ENCODE measurements around the gene INPP5A.
"Not testable (repeated sequence)": the region's sequence is repeated elsewhere in the genome, so short reads cannot be mapped to it uniquely, and the experiment has no call there.

The INPP5A gene

DNA sequence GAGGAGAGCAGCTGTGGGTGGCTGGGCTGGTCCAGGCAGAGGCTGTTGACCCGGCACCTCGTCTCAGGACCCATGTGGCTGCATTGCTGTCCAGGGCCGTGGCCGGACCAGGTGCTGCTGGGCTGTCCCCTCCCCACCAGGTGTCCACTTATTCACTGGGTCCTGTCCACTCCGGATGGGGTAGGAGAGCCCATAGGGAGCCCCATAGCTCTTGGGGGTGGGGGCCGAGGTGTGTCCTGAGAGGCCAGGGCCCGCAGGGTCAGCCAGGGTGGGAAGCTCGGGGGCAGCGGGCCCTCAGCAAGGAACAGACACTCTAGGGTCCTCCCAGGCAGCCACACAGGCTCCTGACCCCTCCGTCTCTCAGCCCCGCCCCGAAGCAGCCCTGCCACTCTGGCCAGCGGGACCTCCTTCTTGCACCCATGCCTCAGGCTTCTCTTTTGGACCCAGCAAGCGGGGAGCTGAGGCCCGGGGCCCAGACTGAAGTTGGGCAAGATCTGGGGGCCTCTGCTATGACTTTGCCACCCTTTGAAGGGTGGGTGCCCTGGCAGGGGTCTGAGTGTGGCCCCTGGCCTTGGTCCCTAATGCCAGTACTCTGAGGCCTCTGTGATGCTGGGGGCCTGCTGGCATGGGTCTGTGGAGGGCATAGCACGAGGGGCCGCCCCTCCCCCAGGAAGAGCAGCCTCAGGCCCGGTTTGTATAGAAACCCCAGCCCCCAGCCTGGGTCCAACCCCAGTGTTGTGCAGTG is 162.0 kb downstream of the INPP5A start:
- DNase-seq: no peak

DNA sequence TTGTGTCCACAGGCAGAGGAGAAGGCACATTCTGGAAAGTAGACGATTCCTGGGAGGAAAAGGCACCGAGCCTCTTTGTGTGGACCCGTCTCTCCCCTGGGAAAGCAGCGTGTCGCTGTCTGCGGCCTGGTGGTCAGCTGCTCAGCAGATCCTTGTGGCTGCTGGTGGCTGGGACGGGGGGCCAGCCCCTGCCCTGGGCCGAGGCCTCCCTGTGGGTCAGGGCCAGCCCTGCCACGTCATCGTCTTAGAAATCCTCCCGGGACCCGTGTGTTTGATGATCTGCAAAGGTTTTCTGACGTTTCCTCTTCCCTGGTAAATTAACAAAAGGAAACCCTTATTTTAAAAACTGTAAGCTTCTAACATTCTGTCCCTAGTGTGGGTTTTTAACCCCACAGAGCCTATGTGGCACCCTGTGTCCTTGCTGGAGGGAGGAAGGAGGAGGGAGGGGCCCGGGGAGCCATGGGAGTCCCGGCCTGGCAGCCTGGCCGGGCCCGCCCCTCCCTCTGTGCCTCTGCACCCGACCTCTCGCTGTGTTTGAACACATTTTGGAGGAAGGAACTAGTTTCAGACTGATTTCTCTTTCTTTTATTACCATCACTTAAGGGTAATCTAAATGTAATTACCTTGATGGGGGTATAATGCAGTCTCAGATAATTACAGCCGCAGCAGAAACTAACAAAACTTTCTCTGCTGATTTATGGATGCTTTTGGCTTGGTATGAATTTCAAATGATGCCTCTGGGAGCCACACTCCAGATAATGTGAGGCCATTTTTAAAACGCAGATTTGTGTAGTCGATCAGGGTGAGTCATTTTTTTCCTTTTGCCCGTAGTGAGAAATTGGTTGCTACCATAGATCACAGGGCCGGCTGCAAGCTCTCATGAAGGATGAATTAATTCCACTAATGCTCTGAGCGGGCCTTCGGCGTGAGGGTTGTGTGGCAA is 162.8 kb downstream of the INPP5A start:
- DNase-seq: no peak

DNA sequence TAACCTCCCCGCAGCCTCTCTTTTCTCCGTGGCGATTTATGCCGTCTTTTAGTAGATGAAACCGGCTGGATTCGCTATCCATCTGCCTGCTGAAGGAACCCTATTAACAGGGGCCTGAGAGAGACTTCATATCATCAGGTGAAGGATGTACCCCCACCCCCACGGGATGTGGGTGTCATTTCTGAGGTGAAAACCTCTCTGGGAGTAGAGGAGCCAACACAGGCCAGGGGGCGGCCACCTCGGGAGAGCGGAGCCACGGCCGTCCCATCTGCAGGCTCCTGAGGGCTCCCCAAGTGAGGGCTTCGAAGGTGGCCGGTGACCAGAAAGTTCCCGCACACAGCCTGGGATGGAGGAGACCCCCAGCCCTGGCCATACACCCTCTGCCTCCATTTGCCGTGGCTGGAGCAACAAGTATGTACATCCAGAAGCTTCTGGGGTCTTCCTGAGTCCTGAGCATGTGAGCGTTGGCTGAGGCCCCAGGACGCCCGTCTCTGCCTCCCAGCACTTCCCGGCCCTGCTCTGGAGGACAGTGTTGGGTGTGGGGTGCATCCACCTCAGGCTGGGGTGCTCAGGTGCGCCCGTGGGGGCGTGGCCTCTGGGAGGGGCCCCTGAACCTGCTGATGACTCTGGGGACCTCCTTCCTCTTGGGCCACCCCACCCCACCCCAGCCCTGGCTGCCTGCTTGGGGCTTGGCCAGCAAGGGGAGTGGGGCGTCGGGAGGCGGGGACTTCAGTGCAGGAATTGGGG is 163.7 kb downstream of the INPP5A start:
- DNase-seq: no peak

DNA sequence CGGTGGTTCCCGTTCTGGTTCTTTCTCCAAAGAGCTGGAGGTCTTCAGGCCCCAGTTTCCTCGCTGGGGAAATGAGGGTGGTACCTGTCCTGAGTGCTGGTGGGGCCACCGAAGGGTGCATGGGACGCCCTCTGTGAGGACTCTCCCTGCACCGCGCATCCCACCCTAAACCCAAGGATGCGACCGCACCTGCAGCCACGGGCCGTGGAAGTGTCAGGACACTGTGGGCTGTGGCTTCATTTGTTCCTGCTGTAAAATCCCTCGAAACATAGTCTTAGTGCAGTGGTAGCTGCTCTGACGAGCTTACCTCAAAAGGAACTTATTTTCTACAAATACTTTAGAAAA is 164.2 kb downstream of the INPP5A start:
- DNase-seq: no peak

DNA sequence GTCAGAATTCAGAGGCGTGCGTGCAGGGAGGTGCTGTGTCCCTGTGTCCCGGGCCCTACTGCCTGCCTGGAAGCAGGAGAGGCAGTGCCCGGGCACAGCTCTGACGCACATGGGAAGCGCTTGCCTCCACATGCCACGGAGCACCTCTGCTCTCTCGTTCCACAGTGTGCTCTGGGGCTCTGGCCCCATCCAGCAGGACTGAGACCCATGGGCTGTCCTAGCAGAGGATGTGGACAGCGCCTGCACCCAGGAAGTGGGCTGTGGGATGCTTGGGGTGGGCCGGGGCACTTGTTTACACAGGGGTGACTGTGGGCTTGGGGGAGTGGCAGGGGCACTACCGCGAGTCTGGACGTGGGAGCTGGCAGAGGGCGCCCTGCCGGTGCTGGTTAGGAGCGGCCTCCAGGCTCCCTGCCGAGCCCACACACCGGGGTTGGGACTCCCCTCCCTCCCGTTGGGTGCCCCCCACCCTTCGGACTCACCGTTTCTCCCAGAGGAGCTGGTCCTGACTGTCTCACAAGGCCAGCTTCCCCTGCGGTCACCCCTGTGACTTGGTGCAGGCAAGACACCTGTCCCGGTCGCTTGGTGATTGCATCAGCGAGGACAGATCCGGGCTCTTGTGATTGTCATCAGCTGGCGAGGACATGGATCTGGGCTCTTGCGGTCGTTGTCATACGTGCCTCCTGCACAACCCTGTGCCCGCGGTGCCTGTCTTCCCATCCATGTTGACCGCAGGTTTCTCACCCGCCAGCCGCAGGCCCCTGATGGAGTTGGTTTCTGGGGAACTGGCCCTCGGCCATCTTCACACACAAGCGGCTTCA is 165.2 kb downstream of the INPP5A start:
- no peak for DNase-seq

DNA sequence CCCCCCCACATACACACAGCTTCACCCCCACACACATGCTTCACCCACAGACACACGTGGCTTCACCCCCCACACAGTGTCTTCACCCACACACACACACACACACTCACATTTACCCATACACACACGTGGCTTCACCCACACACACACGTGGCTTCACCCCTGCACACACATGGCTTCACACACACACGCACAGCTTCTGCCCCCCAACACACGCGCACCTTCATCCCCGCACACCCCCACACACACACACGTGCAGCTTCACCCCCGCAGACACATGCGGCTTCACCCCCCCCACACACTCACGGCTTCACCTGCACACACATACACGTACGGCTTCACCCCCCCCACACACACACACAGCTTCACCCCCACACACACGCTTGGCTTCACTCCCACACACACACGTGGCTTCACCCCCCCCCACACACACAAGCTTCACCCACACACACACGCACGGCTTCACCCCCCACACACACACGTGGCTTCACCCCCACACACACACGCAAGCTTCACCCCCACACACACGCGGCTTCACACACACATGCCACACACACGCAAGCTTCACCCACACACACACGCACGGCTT is 165.9 kb downstream of the INPP5A start:
- no peak for DNase-seq

DNA sequence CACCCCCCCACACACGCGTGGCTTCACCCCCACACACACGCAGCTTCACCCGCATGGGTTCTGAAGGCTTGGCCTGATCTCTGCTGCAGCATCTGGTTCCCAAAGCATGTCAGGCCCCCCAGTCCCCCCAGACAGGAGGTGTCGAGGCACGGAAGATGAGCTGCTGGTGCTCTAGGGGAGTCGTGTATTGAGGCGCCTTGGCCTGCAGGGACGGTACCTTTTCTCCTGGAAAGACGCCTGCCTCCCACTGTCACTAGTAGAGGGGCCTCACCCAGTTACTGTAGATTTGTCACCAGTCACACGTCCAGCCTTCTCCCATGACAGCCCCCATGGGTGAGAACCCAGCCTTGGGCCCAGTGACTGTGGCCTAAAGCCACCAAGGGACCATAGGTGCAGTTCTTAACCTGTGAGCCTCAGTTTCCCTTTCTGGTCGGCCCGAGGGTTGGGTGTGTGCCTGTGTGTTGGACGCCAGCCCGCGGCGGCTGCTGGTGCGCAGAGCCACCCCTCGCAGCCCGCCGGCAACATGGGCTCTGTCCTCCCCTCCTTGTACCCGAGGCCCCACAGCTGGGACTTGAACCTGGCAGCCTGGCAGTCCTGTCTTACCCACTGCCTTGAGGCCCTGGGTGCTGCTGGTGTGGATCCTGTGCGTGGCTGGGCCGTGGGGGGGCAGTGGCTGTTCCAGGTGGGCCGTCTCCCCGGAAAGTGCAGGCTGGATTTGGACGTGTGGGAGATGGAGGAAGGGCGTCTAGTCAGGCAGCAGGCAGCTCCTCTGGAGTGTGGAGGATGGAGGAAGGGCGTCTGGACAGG is 166.6 kb downstream of the INPP5A start:
- no peak for DNase-seq

DNA sequence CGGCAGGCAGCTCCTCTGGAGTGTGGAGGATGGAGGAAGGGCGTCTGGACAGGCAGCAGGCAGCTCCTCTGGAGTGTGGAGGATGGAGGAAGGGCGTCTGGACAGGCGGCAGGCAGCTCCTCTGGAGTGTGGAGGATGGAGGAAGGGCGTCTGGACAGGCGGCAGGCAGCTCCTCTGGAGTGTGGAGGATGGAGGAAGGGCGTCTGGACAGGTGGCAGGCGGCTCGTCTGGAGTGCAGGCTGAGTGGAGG is 167.2 kb downstream of the INPP5A start:
- not testable (repeated sequence) for DNase-seq

DNA sequence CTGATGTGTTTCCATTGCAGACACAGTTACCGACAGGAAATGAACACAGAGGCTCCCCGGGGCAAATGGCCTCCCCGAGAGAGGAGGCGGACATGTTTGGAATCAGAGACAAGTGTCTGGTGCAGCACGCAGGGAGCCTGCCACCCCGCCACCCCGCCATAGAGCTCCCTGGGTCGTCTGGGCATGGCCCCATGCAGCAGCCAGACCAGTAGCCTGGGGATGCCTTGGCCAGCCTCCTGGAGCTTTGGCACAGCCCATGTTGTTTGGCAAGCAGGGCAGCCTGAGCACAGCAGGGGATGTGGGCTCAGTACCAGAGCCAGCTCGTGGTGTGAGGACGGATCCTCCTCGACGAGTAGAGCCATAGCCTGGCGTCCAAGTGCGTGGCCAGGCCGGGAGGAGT is 167.6 kb downstream of the INPP5A start:
- no peak for DNase-seq

DNA sequence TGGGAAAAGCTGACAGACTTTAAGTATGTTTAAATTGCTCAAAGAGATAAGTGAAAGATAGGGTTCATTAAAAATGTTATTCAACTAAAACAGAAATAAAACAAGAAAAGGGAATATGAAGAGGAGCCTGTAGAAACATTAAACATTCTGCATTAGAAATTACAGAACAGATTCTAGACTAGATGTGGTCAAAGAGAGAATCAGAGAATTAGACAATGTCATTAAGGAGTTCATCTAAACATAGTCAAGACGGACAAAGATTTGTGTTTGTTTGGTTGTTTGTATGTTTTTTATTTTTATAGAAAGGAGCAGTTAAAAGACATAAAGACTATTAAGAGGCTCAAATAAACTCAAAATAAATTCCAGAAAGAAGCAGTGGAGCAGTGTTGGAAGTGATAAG is 168.4 kb downstream of the INPP5A start:
- DNase-seq: no peak

DNA sequence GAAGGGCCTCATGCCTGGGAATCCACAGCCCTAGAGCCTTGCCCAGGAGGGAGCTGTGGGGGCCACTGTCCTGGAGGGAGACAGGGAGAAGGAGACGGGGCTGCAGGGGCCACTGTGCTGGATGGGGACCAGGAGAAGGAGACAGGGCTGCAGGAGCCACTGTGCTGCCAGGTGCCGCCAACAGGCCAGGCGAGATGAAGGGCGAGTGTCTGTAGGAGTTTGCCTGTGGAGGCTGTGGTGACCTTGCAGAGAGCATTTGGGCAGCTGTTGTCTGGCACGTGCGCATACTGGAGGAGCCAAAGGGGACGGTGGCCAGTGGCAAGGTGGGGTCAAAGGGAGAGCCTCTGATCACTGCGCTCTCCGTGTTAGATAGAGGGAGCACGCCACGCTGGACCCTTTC is 169.1 kb downstream of the INPP5A start:
- no peak for DNase-seq

DNA sequence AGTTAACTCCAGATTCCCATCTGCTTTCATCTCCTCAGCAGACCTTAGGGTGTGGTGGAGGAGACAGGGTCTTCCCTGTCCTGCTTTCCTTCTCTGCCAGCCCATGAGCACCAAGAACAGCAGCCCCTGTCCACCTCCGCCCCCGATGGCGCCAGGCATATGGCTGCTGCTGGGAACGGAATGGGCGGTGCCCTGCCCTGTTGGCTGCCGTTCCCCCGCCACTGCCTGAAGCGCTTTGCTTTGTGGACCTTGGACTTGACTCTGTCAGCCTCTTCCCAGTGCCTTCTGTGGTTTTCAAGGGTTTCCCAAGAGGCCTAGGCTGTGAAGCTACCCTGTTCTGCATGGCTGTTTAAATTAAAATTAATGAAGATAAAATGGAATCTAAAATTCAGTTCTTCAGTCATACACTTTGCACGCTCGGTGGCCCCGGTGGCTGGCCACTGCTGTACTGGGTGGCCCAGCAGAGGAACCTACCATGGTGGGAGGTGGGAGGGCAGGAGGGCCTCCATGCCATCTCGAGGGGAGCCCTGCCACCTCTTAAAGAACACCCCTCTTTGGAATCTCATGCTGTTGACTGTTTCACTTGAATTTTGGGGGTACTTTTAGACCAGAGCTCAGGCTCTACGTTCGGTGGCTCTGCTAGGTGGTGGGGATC is 169.7 kb downstream of the INPP5A start:
- DNase-seq: no peak

DNA sequence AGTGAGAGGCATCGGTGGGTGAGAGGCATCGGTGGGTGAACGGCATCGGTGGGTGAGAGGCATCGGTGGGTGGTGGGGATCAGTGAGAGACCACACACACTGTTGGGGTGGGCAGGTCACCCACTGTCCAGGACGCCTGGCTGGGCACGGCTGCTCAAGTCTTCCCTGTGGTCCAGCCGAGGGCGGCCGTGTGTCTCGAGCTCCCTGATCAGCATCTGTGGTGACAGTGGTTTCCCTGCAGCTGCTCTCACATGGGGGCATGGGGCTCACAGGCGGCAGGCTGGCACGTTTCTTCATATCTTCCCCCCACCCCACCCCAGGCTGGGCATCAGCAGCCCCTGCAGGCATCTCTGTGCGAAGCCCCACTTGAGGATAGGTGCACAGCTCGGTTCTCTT is 170.2 kb downstream of the INPP5A start:
- no peak for DNase-seq

DNA sequence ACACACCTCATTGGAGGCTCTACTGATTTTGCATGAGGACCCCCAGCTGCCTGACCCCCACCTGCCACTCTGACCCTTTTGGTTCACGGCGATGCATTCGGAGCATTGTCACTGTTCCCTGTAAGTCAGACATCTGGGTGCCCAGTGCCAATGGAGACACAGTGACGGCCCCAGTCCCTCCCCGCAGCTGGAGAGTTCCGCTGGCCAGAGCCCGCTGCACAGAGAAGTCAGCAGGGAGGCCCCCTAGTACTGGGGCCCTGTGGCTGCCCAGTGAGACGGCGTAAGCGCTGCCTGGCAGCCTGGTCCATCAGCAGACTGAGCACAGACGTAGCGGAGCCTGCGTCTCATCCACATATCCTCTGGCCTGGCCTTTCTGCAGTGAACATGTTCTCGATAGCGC is 170.9 kb downstream of the INPP5A start:
- DNase-seq: no peak

DNA sequence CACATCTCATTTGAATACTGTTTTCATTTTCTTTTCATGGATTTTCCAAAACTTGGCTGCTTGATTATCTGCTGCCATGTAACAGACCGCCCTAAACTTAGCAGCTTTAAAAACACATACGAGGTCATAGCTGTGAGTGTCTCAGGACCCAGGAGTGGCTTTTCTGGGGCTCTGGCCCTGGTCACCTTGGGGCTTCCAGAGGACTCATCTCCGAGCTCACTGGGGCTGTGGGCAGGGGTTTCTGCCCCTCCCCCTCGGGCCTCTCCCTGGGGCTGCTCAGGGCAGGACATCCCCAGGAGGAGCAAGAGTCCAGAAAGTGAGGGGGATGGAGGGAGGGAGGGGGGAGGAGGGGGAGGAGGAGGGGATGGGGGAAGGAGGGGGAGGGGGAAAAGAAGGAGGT is 171.3 kb downstream of the INPP5A start:
- no peak for DNase-seq

DNA sequence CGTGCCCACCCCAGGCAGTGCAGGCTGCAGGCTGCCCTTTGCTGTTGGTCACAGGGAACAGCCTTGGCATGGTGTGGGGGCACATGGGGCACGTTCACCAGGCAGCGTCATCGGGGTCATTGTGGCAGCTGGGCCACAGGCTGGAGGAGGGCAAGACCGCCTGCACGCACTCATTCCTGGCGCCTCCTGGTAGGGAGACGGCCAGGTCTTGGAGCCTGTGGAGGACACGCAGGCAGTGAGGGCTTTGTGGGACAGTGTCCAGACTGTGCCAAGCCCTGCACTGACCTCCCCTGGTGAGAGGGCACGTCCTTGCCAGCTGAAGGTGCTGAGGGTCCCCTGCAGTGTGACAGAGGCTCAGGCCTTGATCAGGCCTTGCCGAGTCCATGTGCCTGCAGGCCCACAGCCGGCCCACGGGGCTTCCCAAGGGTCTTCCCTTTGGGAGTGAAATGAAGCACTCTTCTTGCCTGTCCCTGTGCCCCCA is 171.9 kb downstream of the INPP5A start:
- no peak for DNase-seq

DNA sequence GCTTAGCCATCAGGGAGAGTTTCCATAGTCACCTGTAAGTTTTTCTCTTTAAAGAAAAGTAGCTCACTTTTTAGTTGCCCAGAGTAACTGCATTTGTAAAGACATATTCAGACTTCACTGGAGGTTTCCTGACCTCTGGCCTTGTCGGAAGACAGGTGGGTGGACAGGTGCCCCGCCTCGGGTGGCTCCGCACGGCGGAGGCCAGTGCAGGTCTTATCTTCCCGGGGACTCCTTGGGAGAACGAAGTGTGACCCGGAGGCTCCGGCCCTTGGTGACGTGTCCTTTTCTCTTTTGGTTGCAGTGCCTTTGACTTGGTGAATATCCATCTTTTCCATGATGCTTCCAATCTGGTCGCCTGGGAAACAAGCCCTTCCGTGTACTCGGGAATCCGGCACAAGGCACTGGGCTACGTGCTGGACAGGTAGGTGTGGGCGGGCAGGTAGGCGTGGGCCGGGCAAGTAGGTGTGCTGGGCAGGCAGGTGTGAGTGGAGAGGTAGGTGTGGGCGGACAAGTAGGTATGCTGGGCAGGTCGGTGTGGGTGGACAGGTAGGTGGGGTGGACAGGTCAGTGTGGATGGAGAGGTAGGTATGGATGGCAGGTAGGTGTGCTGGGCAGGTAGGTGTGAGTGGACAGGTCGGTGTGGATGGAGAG is 172.6 kb downstream of the INPP5A start:
- DNase-seq: no peak

DNA sequence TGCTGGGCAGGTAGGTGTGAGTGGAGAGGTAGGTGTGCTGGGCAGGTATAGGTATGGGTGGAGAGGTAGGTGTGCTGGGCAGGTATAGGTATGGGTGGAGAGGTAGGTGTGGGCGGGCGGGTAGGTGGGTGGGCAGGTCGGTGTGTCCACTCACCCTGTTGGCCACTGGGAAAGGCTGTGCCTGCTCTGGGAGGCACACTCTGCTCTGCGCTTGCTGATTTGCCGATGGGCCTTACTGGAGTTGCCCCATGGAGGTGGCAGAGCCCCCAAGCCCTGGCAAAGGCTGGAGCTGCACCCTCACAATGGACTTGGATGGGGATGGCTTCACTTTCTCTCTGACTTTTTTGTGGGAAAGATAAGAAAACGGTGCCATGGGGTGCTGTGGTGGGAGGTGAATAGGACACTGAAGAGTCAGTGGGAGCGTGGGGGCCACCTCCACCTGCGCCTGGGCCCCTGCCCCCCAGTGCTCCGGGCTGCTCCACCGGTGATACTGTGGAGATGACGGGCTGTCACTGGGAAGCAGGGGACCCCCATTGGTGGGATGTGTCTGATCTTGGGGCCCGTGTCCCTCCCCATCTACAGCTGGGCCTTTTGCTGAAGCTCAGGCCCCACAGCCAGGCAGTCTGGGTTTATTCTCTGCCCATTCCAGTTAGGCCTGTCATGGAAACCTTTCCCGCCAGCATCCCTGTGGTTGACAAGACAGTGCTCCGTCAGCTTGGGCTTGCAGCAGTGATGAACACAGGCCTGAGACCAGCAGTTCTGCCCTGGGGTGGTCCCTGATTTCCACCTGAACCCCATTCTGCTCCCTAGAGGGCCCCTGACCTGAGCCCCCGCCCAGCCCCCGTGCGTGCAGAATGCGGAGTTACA is 173.4 kb downstream of the INPP5A start:
- no peak for DNase-seq

DNA sequence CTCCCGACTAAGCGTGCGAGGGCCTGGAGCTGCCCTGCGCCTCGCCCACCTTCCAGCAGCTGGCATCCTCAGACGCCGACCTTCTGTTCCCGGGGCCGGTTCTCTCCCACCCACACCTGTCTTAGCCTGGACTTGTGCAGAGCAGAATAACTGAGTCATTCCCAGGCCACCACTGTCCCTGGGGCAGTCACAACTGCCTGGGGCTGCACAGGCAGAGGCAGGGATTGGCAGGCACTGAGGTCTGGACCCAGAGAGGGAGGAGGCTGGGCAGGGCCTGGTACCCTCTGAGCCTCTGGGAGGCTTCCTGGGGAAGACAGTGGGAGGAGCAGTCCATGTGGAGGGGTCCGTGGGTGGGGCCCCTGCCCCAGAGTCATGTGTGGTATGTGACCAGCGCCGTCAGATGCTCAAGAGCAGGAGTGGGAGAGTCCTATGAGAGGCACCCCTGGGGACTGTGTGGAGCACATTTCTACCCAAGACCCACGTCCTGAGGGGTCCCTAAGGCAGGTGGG is 174.1 kb downstream of the INPP5A start:
- DNase-seq: no peak

Data from activated CD4-positive, alpha-beta T cell treated with anti-CD3 and anti-CD28 coated beads for 48 hours (primary cell).